GM12878 (cell line): Measurements from ENCODE around the gene HMGCLL1. TPM values are rescaled to one million over a fixed set of nuclear protein-coding genes. Genes with fewer than 3 reads are reported as not detected.

Experiments
- ATAC-seq: fragments of 200-7000 bp; cut with Tn5 transposase; 3 replicates; pipeline ENCODE4 v1.9.1; 2020; ENCODE audit warnings: mild to moderate bottlenecking, moderate library complexity
- BruUV-seq: library from RNA; stranded (reverse); fragments of 400-500 nt; replicated peaks from 2 replicates; lab custom pipeline; 2021; lab: Mats Ljungman, UMichigan
- CTCF ChIA-PET: fragments of 300-600 bp; sonication (Branson Sonifier 250); formaldehyde crosslinking; extraction: SDS; loops from one replicate; lab custom pipeline; 2021; ENCODE audit warnings: inconsistent platforms; lab: Yijun Ruan, JAX
- POLR2A ChIA-PET: fragments of 350-600 bp; formaldehyde crosslinking; extraction: SDS; loops from one replicate; lab custom pipeline; 2021; ENCODE audit warnings: inconsistent platforms; lab: Charles Lee
- RAD21 ChIA-PET: fragments of 300-600 bp; sonication (Branson Sonifier 250); formaldehyde crosslinking; loops from one replicate; lab custom pipeline; 2023; ENCODE audit warnings: antibody characterized with exemption; ENCODE audit not compliant: unreplicated experiment; lab: Charles Lee
- SMC1A ChIA-PET: fragments of 300-600 bp; sonication (Branson Sonifier 250); formaldehyde crosslinking; loops from one replicate; lab custom pipeline; 2023; ENCODE audit not compliant: unreplicated experiment, uncharacterized antibody; lab: Charles Lee
- DNase-seq: peaks from one replicate; pipeline ENCODE4 v3.0.0-alpha.2; 2011; ENCODE audit warnings: low read depth, low spot score
- FAIRE-seq: peaks from 3 replicates; lab custom pipeline; 2011; peaks lifted over from hg19 to GRCh38; lab: Jason Lieb, UNC
- H2AFZ ChIP-seq: 2 replicates; pipeline ENCODE4 v1.6.0; 2011; ENCODE audit warnings: low read depth, low read length, control low read depth; ENCODE audit not compliant: control insufficient read depth
- H3K27ac ChIP-seq: 2 replicates; pipeline ENCODE4 v1.5.1; 2011; ENCODE audit warnings: control low read depth; ENCODE audit not compliant: control insufficient read depth, insufficient read depth
- H3K27me3 ChIP-seq, 2 experiments: replicated peaks in 1 of 2; 2 replicates each; pipeline versions ENCODE4 v1.6.0 to v1.6.1; 2011; ENCODE audit warnings: low read length in 1 of 2; ENCODE audit not compliant: control insufficient read depth in 2 of 2, insufficient read depth in 2 of 2
- H3K36me3 ChIP-seq, 2 experiments: 2 replicates each; pipeline ENCODE4 v1.5.1; 2011; ENCODE audit warnings: low read length in 1 of 2; ENCODE audit not compliant: control insufficient read depth in 2 of 2, insufficient read depth in 2 of 2
- H3K4me1 ChIP-seq: 2 replicates; pipeline ENCODE4 v1.6.1; 2011; ENCODE audit warnings: mild to moderate bottlenecking, low read length, moderate library complexity, mixed read lengths; ENCODE audit not compliant: control insufficient read depth, insufficient read depth
- H3K4me2 ChIP-seq: 2 replicates; pipeline ENCODE4 v1.6.0; 2011; ENCODE audit warnings: control low read depth; ENCODE audit not compliant: control insufficient read depth, insufficient read depth
- H3K4me3 ChIP-seq: fragments of 200-600 bp; sonication (generic); 2 replicates; pipeline ENCODE4 v1.5.1; 2016
- H3K79me2 ChIP-seq: 2 replicates; pipeline ENCODE4 v1.6.0; 2011; ENCODE audit warnings: low read length; ENCODE audit not compliant: control insufficient read depth, insufficient read depth
- H3K9ac ChIP-seq: 2 replicates; pipeline ENCODE4 v1.8.0; 2011; ENCODE audit warnings: low read length, control low read depth, mixed read lengths; ENCODE audit not compliant: control insufficient read depth, insufficient read depth
- H3K9me3 ChIP-seq: replicated peaks from 3 replicates; pipeline ENCODE4 v1.5.1; 2011; ENCODE audit warnings: mild to moderate bottlenecking, low read length; ENCODE audit not compliant: control insufficient read depth, insufficient read depth
- H4K20me1 ChIP-seq: 2 replicates; pipeline ENCODE4 v1.6.0; 2011; ENCODE audit not compliant: control insufficient read depth, insufficient read depth
- HDAC6 ChIP-seq: fragments of 200-600 bp; sonication (generic); IDR thresholded peaks from one replicate; pipeline ENCODE4 v1.8.0; 2017; ENCODE audit warnings: antibody characterized with exemption; ENCODE audit not compliant: unreplicated experiment
- IKZF1 ChIP-seq: fragments of 450-650 bp; conservative IDR thresholded peaks from 2 replicates; pipeline ENCODE4 v1.6.1; 2017; ENCODE audit warnings: antibody characterized with exemption, mild to moderate bottlenecking
- NBN ChIP-seq: fragments of 450-650 bp; IDR thresholded peaks from 2 replicates; pipeline ENCODE4 v1.6.1; 2016
- RELA ChIP-seq: fragments of 450-650 bp; IDR thresholded peaks from 2 replicates; pipeline ENCODE4 v1.8.0; 2014; ENCODE audit warnings: borderline replicate concordance; ENCODE audit not compliant: partially characterized antibody
- RUNX3 ChIP-seq: IDR thresholded peaks from 2 replicates; pipeline ENCODE4 v1.6.1; 2012; ENCODE audit warnings: low read length, inconsistent platforms
- TBL1XR1 ChIP-seq: IDR thresholded peaks from 2 replicates; pipeline ENCODE4 v1.6.1; 2012; ENCODE audit warnings: low read depth, low read length, improper control_type of control experiment
- ZBTB40 ChIP-seq: fragments of 450-650 bp; IDR thresholded peaks from 2 replicates; pipeline ENCODE4 v1.6.1; 2016; ENCODE audit warnings: mild to moderate bottlenecking, moderate library complexity, borderline replicate concordance
- ZNF217 ChIP-seq: fragments of 450-650 bp; IDR thresholded peaks from 2 replicates; pipeline ENCODE4 v1.6.1; 2017; ENCODE audit warnings: antibody characterized with exemption, mild to moderate bottlenecking
- WGBS: methylation state at CpG from one replicate; pipeline ENCODE4 v1.1.6; 2016; ENCODE audit warnings: low lambda C conversion rate; ENCODE audit not compliant: insufficient replicate concordance, insufficient coverage; ENCODE audit errors: missing lambda C conversion rate; 5-methylcytosine and 5-hydroxymethylcytosine counted together
- in situ Hi-C: fragments of 300-500 bp; cut with MboI; formaldehyde crosslinking; loops from 9 replicates; pipeline ENCODE4 v1.14.3; 2018; ENCODE audit warnings: mixed read lengths
- intact Hi-C: fragments of 100-400 bp; cut with micrococcal nuclease; formaldehyde crosslinking; loops from one replicate; pipeline ENCODE4 v1.14.2; 2022; ENCODE audit not compliant: unreplicated experiment
- polyA plus RNA-seq, 11 experiments: library from polyadenylated mRNA; depleted of rRNA in 4 of 11; unstranded in 6 of 11; stranded (reverse) in 5 of 11; fragments of >200 nt; fragmentation: Nextera tagmentation in 4 of 11; fragmentation: Illumina TruSeq in 1 of 11; extraction: Ambion mirVana in 4 of 11; extraction: Trizol in 1 of 11; gene quantifications; 1 replicate in 1 of 11; 2 replicates in 10 of 11; pipeline versions ENCODE4 v1.2.1 to v1.2.3, GENCODE V29; 2011 to 2016; ENCODE audit warnings: inconsistent platforms in 2 of 11, missing spikeins in 2 of 11, low read depth in 1 of 11
- total RNA-seq, 4 experiments: library from RNA; depleted of rRNA in 3 of 4; stranded (reverse); fragments of >200 nt in 3 of 4; fragmentation: Illumina TruSeq in 1 of 4; extraction: Trizol in 1 of 4; gene quantifications; 2 replicates each; pipeline versions ENCODE4 v1.2.1 to v1.2.3, GENCODE V29; 2013 to 2021
- TF ChIP-seq, protein P1 (sequence below): fragments of 450-650 bp; IDR thresholded peaks from 2 replicates; pipeline ENCODE4 v1.6.1; 2014; ENCODE audit warnings: mild to moderate bottlenecking
- TF ChIP-seq, protein P2 (sequence below): IDR thresholded peaks from 2 replicates; pipeline ENCODE4 v1.6.1; 2011; ENCODE audit warnings: low read depth, low read length, improper control_type of control experiment, borderline replicate concordance

HMGCLL1 gene
- total and polyA plus RNA-seq, 10 of the 15 experiments (the other 5 are each of a cell fraction or from before 2014, with no cell fraction given) = not detected

- in situ Hi-C loops = no loop called here
- Histone ChIP-seq H3K4me3 (no peak overlapping the region), H3K79me2 (no peaks in the 10 kb centered on the region), H3K27ac (no peak overlapping the region), H3K36me3 (no peaks in the 10 kb centered on the region), H3K4me1 (no peaks in the 10 kb centered on the region), H3K9me3 (no peaks in the 10 kb centered on the region), H3K27me3 (no peaks in the 10 kb centered on the region), H2AFZ (no peak overlapping the region), H3K4me2 (no peak overlapping the region), H4K20me1 (no peaks in the 10 kb centered on the region), H3K9ac (no peak overlapping the region)
- WGBS = 0% methylated on average over 1 of the region's 1 CpG
- SMC1A ChIA-PET = interaction anchor here (0.9 to 1.0 kb wide), 2 partner anchors 9 to 11 kb away, joined by 3 to 4 read pairs; no protein-coding TSS in a partner anchor
- FAIRE-seq (no peak), DNase-seq (no peak), ATAC-seq (no peak)
- CTCF ChIA-PET = no interaction called here
- TF ChIP-seq, protein P1, sequence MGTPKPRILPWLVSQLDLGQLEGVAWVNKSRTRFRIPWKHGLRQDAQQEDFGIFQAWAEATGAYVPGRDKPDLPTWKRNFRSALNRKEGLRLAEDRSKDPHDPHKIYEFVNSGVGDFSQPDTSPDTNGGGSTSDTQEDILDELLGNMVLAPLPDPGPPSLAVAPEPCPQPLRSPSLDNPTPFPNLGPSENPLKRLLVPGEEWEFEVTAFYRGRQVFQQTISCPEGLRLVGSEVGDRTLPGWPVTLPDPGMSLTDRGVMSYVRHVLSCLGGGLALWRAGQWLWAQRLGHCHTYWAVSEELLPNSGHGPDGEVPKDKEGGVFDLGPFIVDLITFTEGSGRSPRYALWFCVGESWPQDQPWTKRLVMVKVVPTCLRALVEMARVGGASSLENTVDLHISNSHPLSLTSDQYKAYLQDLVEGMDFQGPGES = no peak
- TF ChIP-seq RELA (no peak), TBL1XR1 (no peak), IKZF1 (no peak), ZNF217 (no peak), ZBTB40 (no peak), HDAC6 (no peak), RUNX3 (no peak), NBN (no peak)
- TF ChIP-seq, protein P2, sequence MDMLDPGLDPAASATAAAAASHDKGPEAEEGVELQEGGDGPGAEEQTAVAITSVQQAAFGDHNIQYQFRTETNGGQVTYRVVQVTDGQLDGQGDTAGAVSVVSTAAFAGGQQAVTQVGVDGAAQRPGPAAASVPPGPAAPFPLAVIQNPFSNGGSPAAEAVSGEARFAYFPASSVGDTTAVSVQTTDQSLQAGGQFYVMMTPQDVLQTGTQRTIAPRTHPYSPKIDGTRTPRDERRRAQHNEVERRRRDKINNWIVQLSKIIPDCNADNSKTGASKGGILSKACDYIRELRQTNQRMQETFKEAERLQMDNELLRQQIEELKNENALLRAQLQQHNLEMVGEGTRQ = no peak
- BruUV-seq = no TSS peak
- RAD21 ChIA-PET = no interaction called here
- intact Hi-C loops = no loop called here
- POLR2A ChIA-PET = no interaction called here
Observed at GRCh38 chr6:55516736-55517135, 62.3 kb downstream of the HMGCLL1 start.
